ENCODE results near the gene RAP1GAP2. TPM values are rescaled to one million over a fixed set of nuclear protein-coding genes. Genes with fewer than 3 reads are reported as not detected.

Gene RAP1GAP2
- total and polyA plus RNA-seq, 7 experiments from 2014 or later = 0.54 to 95.6 (median 2.6) TPM

GRCh38 chr17:2872282-2872681 lies 76.0 kb downstream of the RAP1GAP2 start:
- H3K4me1 ChIP-seq (ENCODE audit: control insufficient read depth in 2 of 2, insufficient read depth in 2 of 2, low read length in 2 of 2) = no peaks in the 10 kb centered on the region
- H3K4me3 Mint-ChIP-seq = no peak overlapping the region
- H3K9me3 Mint-ChIP-seq = no peaks in the 10 kb centered on the region
- ATAC-seq (no peak), DNase-seq (no peak)
- no peaks in the 10 kb centered on the region for H3K36me3 ChIP-seq (ENCODE audit: control insufficient read depth in 2 of 3, insufficient read depth in 3 of 3, low read length in 3 of 3)
- ChIA-PET POLR2A (no interaction called here), CTCF (no interaction called here)
- H3K36me3 Mint-ChIP-seq = peaks cover 0 to 23% (median 3%) of the 10 kb centered on the region in 5 donors
- no peaks in the 10 kb centered on the region for H3K27me3 ChIP-seq (ENCODE audit: control insufficient read depth in 2 of 2, insufficient read depth in 2 of 2, low read length in 2 of 2)
- H3K27me3 Mint-ChIP-seq = no peaks in the 10 kb centered on the region
- peaks cover 0 to 11% (median 6%) of the 10 kb centered on the region in 7 donors for H3K4me1 Mint-ChIP-seq
- H3K27ac ChIP-seq (ENCODE audit: low read depth, low read length) = no peak overlapping the region
- no peaks in the 10 kb centered on the region for H3K9me3 ChIP-seq (ENCODE audit: control insufficient read depth in 2 of 3, low read length in 3 of 3)
- no peak overlapping the region for H3K27ac Mint-ChIP-seq
- intact Hi-C loops (cut with micrococcal nuclease) = no loop called here
- no peak overlapping the region for H3K4me3 ChIP-seq (ENCODE audit: low read length)

GRCh38 chr17:2874189-2874686 lies 78.0 kb downstream of the RAP1GAP2 start:
- intact Hi-C loops (cut with micrococcal nuclease) = no loop called here
- POLR2A ChIA-PET = no interaction called here
- Mint-ChIP-seq H3K36me3 (peaks cover 0 to 26% (median 3%) of the 10 kb centered on the region in 5 donors), H3K4me3 (no peak overlapping the region), H3K4me1 (peaks cover 0 to 24% (median 7%) of the 10 kb centered on the region in 7 donors), H3K9me3 (no peaks in the 10 kb centered on the region), H3K27me3 (no peaks in the 10 kb centered on the region), H3K27ac (peak overlapping the region in 1 of 9 donors; percentile 7)
- Histone ChIP-seq H3K27ac (ENCODE audit: low read depth, low read length) (no peak overlapping the region), H3K27me3 (ENCODE audit: control insufficient read depth in 2 of 2, insufficient read depth in 2 of 2, low read length in 2 of 2) (no peaks in the 10 kb centered on the region), H3K4me1 (ENCODE audit: control insufficient read depth in 2 of 2, insufficient read depth in 2 of 2, low read length in 2 of 2) (no peaks in the 10 kb centered on the region), H3K4me3 (ENCODE audit: low read length) (no peak overlapping the region), H3K9me3 (ENCODE audit: control insufficient read depth in 2 of 3, low read length in 3 of 3) (no peaks in the 10 kb centered on the region), H3K36me3 (ENCODE audit: control insufficient read depth in 2 of 3, insufficient read depth in 3 of 3, low read length in 3 of 3) (no peaks in the 10 kb centered on the region)
- ATAC-seq = no peak
- no peak for DNase-seq
- CTCF ChIA-PET = no interaction called here

DNA sequence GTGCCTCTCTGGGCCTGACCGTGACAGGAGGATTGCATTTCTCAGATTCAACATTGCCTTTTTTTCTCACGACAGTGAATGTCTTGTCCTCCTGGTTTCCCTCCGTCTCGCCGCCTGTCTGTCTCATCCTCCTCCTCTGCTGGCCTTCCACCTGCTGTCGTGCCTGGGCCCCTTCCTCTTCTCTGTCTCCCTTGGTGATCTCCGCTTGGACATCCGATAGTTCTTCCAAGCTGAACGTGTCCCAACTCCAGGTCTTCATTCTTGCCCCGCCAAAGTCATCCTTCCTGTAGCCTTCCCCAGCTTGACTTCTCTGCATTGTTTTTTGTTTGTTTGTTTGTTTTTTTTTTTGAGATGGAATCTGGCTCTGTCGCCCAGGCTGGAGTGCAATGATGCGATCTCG lies 79.4 kb downstream of the RAP1GAP2 start:
- no peaks in the 10 kb centered on the region for H3K9me3 ChIP-seq (ENCODE audit: control insufficient read depth in 2 of 3, low read length in 3 of 3)
- H3K4me3 ChIP-seq (ENCODE audit: low read length) = no peak overlapping the region
- H3K4me3 Mint-ChIP-seq = no peak overlapping the region
- H3K27ac ChIP-seq (ENCODE audit: low read depth, low read length) = no peak overlapping the region
- no peak for DNase-seq
- H3K4me1 Mint-ChIP-seq = peaks cover 2 to 35% (median 17%) of the 10 kb centered on the region in 7 donors
- intact Hi-C loops (cut with micrococcal nuclease) = no loop called here
- ChIA-PET CTCF (no interaction called here), POLR2A (no interaction called here)
- peaks cover 0 to 25% (median 3%) of the 10 kb centered on the region in 5 donors for H3K36me3 Mint-ChIP-seq
- ATAC-seq = no peak
- H3K9me3 Mint-ChIP-seq = no peaks in the 10 kb centered on the region
- H3K4me1 ChIP-seq (ENCODE audit: control insufficient read depth in 2 of 2, insufficient read depth in 2 of 2, low read length in 2 of 2) = no peaks in the 10 kb centered on the region
- H3K36me3 ChIP-seq (ENCODE audit: control insufficient read depth in 2 of 3, insufficient read depth in 3 of 3, low read length in 3 of 3) = no peaks in the 10 kb centered on the region
- H3K27ac Mint-ChIP-seq = no peak overlapping the region
- no peaks in the 10 kb centered on the region for H3K27me3 Mint-ChIP-seq
- no peaks in the 10 kb centered on the region for H3K27me3 ChIP-seq (ENCODE audit: control insufficient read depth in 2 of 2, insufficient read depth in 2 of 2, low read length in 2 of 2)

GRCh38 chr17:2876467-2876866 lies 80.2 kb downstream of the RAP1GAP2 start:
- Histone ChIP-seq H3K27me3 (ENCODE audit: control insufficient read depth in 2 of 2, insufficient read depth in 2 of 2, low read length in 2 of 2) (no peaks in the 10 kb centered on the region), H3K36me3 (ENCODE audit: control insufficient read depth in 2 of 3, insufficient read depth in 3 of 3, low read length in 3 of 3) (no peaks in the 10 kb centered on the region), H3K9me3 (ENCODE audit: control insufficient read depth in 2 of 3, low read length in 3 of 3) (no peaks in the 10 kb centered on the region), H3K4me3 (ENCODE audit: low read length) (no peak overlapping the region), H3K27ac (ENCODE audit: low read depth, low read length) (no peak overlapping the region), H3K4me1 (ENCODE audit: control insufficient read depth in 2 of 2, insufficient read depth in 2 of 2, low read length in 2 of 2) (no peaks in the 10 kb centered on the region)
- ChIA-PET CTCF (no interaction called here), POLR2A (no interaction called here)
- DNase-seq (no peak), ATAC-seq (no peak)
- intact Hi-C loops (cut with micrococcal nuclease) = no loop called here
- H3K9me3 Mint-ChIP-seq = no peaks in the 10 kb centered on the region
- H3K4me1 Mint-ChIP-seq = peaks cover 2 to 35% (median 17%) of the 10 kb centered on the region in 7 donors
- H3K36me3 Mint-ChIP-seq = peaks cover 0 to 28% (median 3%) of the 10 kb centered on the region in 5 donors
- H3K4me3 Mint-ChIP-seq = no peak overlapping the region
- no peaks in the 10 kb centered on the region for H3K27me3 Mint-ChIP-seq
- H3K27ac Mint-ChIP-seq = no peak overlapping the region

- Mint-ChIP-seq H3K36me3 (peaks cover 0 to 37% (median 3%) of the 10 kb centered on the region in 5 donors), H3K4me1 (peaks cover 2 to 45% (median 22%) of the 10 kb centered on the region in 7 donors), H3K27ac (no peak overlapping the region), H3K27me3 (no peaks in the 10 kb centered on the region), H3K4me3 (no peak overlapping the region), H3K9me3 (no peaks in the 10 kb centered on the region)
- Histone ChIP-seq H3K36me3 (ENCODE audit: control insufficient read depth in 2 of 3, insufficient read depth in 3 of 3, low read length in 3 of 3) (no peaks in the 10 kb centered on the region), H3K27ac (ENCODE audit: low read depth, low read length) (no peak overlapping the region), H3K4me1 (ENCODE audit: control insufficient read depth in 2 of 2, insufficient read depth in 2 of 2, low read length in 2 of 2) (no peaks in the 10 kb centered on the region), H3K4me3 (ENCODE audit: low read length) (no peak overlapping the region), H3K9me3 (ENCODE audit: control insufficient read depth in 2 of 3, low read length in 3 of 3) (no peaks in the 10 kb centered on the region), H3K27me3 (ENCODE audit: control insufficient read depth in 2 of 2, insufficient read depth in 2 of 2, low read length in 2 of 2) (no peaks in the 10 kb centered on the region)
- POLR2A ChIA-PET = no interaction called here
- intact Hi-C loops (cut with micrococcal nuclease) = no loop called here
- ATAC-seq (no peak), DNase-seq (no peak)
- CTCF ChIA-PET = no interaction called here
These were observed 82.6 kb downstream of the RAP1GAP2 start for GRCh38 chr17:2878751-2879254.

DNA sequence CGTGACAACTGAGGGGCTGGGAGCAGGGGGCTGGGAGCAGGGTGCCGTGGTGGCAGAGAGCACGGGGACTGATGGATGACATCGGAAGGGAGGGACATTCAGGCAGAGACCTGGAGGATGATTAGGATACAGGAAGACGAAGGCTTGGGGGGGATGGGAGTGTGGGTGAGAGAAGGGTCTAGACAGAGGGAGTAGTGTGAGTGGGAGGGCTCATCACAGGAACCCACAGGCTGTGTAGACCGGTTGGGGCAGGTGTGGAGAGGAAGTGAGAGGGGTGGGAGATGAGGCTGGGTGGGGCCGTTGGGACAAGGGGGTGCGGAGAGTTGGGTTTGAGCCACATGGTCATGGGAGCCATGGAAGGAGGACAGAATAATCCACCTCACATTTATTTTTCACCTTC lies 83.8 kb downstream of the RAP1GAP2 start:
- CTCF ChIA-PET = no interaction called here
- no peak overlapping the region for H3K27ac Mint-ChIP-seq
- H3K4me1 ChIP-seq (ENCODE audit: control insufficient read depth in 2 of 2, insufficient read depth in 2 of 2, low read length in 2 of 2) = no peaks in the 10 kb centered on the region
- H3K4me1 Mint-ChIP-seq = peaks cover 2 to 45% (median 21%) of the 10 kb centered on the region in 7 donors
- H3K27me3 Mint-ChIP-seq = no peaks in the 10 kb centered on the region
- intact Hi-C loops (cut with micrococcal nuclease) = no loop called here
- no peaks in the 10 kb centered on the region for H3K36me3 ChIP-seq (ENCODE audit: control insufficient read depth in 2 of 3, insufficient read depth in 3 of 3, low read length in 3 of 3)
- ATAC-seq = no peak
- no peak overlapping the region for H3K4me3 ChIP-seq (ENCODE audit: low read length)
- H3K27me3 ChIP-seq (ENCODE audit: control insufficient read depth in 2 of 2, insufficient read depth in 2 of 2, low read length in 2 of 2) = no peaks in the 10 kb centered on the region
- no peaks in the 10 kb centered on the region for H3K9me3 Mint-ChIP-seq
- no peak overlapping the region for H3K4me3 Mint-ChIP-seq
- POLR2A ChIA-PET = no interaction called here
- DNase-seq = no peak
- no peaks in the 10 kb centered on the region for H3K9me3 ChIP-seq (ENCODE audit: control insufficient read depth in 2 of 3, low read length in 3 of 3)
- H3K36me3 Mint-ChIP-seq = peaks cover 0 to 32% (median 3%) of the 10 kb centered on the region in 5 donors
- H3K27ac ChIP-seq (ENCODE audit: low read depth, low read length) = no peak overlapping the region

GRCh38 chr17:2881295-2881694 lies 85.1 kb downstream of the RAP1GAP2 start:
- Histone ChIP-seq H3K36me3 (ENCODE audit: control insufficient read depth in 2 of 3, insufficient read depth in 3 of 3, low read length in 3 of 3) (peaks cover 0 to 4% (median 0%) of the 10 kb centered on the region in 3 experiments), H3K4me1 (ENCODE audit: control insufficient read depth in 2 of 2, insufficient read depth in 2 of 2, low read length in 2 of 2) (no peaks in the 10 kb centered on the region), H3K27ac (ENCODE audit: low read depth, low read length) (no peak overlapping the region), H3K9me3 (ENCODE audit: control insufficient read depth in 2 of 3, low read length in 3 of 3) (no peaks in the 10 kb centered on the region), H3K27me3 (ENCODE audit: control insufficient read depth in 2 of 2, insufficient read depth in 2 of 2, low read length in 2 of 2) (no peaks in the 10 kb centered on the region), H3K4me3 (ENCODE audit: low read length) (no peak overlapping the region)
- CTCF ChIA-PET = no interaction called here
- Mint-ChIP-seq H3K27ac (no peak overlapping the region), H3K36me3 (peaks cover 0 to 28% (median 0%) of the 10 kb centered on the region in 5 donors), H3K4me1 (peaks cover 2 to 42% (median 18%) of the 10 kb centered on the region in 7 donors), H3K27me3 (no peaks in the 10 kb centered on the region), H3K9me3 (no peaks in the 10 kb centered on the region), H3K4me3 (no peak overlapping the region)
- ATAC-seq = no peak
- no peak for DNase-seq
- intact Hi-C loops (cut with micrococcal nuclease) = no loop called here
- POLR2A ChIA-PET = no interaction called here
